HG03442 (cell line): Measurements from ENCODE around the gene CYP20A1.
"Not testable (repeated sequence)": the region's sequence is repeated elsewhere in the genome, so short reads cannot be mapped to it uniquely, and the experiment has no call there.

Experiments used
- ATAC-seq: cut with Tn5 transposase; IDR thresholded peaks from one replicate; pipeline ENCODE4 v1.9.1; 2021; ENCODE audit warnings: mild to moderate bottlenecking, moderate library complexity; ENCODE audit not compliant: unreplicated experiment

CYP20A1 gene, protein sequence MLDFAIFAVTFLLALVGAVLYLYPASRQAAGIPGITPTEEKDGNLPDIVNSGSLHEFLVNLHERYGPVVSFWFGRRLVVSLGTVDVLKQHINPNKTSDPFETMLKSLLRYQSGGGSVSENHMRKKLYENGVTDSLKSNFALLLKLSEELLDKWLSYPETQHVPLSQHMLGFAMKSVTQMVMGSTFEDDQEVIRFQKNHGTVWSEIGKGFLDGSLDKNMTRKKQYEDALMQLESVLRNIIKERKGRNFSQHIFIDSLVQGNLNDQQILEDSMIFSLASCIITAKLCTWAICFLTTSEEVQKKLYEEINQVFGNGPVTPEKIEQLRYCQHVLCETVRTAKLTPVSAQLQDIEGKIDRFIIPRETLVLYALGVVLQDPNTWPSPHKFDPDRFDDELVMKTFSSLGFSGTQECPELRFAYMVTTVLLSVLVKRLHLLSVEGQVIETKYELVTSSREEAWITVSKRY

DNA sequence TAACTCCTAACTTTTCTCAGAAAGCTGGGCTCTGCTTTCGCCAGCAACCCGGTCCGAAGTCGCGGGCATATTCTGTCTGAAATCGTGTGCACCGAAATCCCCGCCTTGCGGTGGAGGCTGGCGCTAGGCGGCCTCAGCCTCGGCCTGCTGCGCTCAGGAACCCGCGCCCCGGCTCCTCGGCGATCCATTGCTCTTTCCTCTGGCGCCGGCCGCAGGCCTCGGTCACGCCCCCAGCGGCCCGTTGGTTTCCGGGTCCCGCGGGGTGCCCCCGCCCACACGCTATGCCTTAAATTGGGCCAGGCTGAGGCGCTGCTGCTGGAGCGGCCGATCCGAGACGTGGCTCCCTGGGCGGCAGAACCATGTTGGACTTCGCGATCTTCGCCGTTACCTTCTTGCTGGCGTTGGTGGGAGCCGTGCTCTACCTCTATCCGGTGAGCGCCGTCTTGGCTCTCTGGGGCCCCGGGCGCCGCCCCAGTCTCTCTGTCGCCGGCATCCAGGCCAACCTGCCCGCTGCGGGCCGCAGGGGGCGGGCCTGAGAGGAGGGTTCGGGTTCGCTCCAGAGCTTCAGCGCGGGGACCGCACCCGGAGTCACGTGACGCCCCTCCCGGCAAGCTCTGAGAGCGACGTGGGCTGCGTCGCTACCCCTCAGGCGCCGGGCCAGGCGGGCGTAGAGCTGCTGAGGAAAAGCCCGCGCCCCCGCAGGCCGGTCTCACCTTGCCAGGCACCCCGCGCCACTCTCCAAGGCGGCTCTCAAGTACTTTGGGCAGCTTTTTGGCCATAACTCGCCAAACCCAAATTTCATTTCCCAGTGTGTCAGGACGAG is at the start of gene CYP20A1:
Gene CYP20A1 (plus strand): TSS at position 315 of the 823 bp plus-strand sequence. CDS start 45 bp downstream, at position 360.
- ATAC-seq, result peak; percentile 84

- not testable (repeated sequence) for ATAC-seq
These were observed 48.3 kb upstream of the CYP20A1 start for GRCh38 chr2:203190547-203190946.

GRCh38 chr2:203191026-203191425 is 47.8 kb upstream of the CYP20A1 start:
- ATAC-seq, result not testable (repeated sequence)

- no peak for ATAC-seq
These were observed 46.9 kb upstream of the CYP20A1 start for GRCh38 chr2:203191961-203192360.

- ATAC-seq, result no peak
These were observed 43.3 kb upstream of the CYP20A1 start for GRCh38 chr2:203195331-203196036.

- no peak for ATAC-seq
These were observed 38.0 kb upstream of the CYP20A1 start for GRCh38 chr2:203200866-203201265.

DNA sequence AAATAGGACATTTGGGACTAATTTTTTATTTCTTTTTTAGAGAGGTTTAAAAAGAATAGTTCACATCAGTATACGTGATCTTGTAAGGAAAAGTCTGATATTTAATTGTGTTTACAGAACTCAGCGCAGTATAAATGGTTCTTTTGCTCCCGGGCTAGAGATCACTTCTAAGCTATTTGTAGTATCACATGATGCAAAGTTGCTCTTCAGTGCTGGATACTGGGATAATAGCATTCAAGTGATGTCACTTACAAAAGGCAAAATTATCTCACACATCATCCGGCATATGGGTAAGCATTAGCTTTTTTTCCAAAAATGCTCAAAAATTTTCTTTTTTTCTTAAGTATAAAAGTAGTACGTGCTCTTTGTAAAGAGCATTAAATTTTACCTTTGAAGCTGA is 37.4 kb upstream of the CYP20A1 start:
- no peak for ATAC-seq

DNA sequence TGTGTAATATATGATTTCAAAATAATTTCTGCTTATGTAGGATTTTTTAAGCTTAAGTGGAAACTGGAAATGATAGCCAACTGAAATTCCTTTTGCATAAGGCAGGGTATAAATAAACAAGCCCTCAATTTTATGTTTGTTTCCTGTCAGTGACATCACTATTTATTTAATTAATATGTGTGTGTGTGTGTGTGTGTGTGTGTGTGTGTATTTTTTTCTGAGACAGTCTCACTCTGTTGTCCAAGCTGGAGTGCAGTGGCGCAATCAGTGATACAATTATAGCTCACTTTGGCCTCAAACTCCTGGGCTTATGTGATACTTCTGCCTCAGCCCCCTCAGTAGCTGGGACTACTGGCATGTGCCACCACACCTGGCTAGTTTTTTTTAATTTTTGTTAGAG is 29.3 kb upstream of the CYP20A1 start:
- ATAC-seq, result no peak

DNA sequence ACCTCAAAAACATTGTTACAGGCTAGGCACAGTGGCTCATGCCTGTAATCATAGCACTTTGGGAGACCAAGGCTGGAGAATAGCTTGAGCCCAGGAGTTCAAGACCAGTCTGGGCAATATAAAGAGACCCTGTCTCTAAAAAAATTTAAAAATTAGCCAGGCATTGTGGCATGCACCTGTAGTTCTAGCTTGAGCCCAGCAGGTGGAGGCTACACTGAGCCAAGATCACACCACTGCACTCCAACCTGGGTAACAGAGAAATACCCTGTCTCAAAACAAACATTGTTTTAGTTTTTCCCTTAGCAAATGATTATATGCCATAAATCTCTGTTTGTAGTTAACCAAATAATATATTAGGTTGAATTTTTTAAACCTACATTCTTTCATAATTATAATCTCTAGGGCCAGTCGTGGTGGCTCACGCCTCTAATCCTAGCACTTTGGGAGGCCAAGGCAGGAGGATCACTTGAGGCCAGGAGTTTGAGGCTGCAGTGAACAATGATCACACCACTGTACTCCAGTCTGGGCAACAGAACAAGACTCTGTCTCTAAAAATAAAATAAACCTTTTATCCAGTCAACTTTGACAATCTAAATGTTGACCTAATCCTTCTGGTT is 13.3 kb upstream of the CYP20A1 start:
- ATAC-seq, result no peak

DNA sequence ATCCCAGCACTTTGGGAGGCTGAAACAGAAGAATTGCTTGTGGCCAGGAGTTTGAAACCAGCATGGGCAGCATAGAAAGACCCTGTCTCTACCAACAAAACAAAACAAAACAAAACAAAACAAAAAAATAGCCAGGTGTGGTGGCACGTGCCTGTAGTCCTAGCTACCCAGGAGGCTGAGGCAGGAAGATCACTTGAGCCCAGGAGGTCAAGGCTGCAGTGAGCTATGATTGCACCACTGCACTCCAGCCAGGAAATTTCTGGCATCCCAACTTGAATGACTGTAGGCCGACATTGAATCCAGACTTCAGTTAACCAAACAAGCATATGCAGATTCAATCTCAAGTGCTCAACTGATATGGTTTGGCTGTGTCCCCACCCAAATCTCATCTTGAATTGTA is 9.1 kb upstream of the CYP20A1 start:
- ATAC-seq, result not testable (repeated sequence)

- no peak for ATAC-seq
These were observed 1.2 kb upstream of the CYP20A1 start for GRCh38 chr2:203237346-203238238.

DNA sequence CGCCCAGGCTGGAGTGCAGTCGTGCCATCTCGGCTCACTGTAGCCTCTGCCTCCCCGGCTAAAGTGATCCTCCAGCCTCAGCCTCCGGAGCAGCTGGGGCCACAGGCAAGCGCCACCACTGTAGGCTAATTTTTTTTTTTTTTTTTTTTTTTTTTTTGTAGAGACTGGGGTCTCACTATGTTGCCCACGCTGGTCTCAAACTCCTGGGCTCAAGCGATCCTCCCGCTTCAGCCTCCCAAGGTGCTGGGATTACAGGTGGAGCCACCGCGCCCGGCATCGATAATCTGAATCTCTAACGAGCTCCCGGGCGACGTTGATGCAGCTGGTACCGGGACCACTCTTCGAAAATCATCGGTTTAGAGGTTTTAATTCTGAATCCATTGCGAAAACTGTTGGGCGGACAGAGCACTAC is 520 bp upstream of the CYP20A1 start:
- no peak for ATAC-seq

DNA sequence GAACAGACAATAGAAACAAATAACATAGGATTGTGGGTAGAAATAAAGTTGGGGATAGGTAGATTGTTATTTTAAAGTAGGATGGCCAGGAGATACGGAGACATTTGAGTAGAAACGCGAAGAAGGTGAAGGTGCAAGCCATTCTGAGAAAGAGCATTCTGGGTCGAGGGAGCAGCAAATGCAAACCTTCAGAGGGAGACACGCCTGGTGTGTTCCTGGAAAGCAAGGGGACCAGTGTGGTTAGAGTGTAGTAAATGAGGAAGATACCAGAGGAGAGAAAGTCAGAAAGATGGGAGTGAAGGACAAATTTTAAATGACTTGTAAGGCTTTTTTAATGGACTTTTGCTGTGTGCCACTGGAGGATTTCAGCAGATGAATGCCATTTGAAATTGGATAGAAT is 1.7 kb downstream of the CYP20A1 start:
- ATAC-seq, result no peak

GRCh38 chr2:203242518-203242917 is 3.7 kb downstream of the CYP20A1 start:
- ATAC-seq, result no peak

DNA sequence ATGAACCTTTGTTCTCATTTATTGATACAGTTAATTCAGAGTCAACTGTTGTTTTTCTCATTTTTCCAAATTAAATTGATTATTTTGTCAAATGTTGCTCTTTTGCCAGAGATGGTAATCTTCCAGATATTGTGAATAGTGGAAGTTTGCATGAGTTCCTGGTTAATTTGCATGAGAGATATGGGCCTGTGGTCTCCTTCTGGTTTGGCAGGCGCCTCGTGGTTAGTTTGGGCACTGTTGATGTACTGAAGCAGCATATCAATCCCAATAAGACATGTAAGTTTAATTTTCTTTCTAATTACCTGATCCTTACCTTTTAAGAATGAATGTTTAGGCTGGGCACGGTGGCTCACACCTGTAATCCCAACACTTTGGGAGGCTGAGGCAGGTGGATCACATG is 7.8 kb downstream of the CYP20A1 start:
- ATAC-seq, result no peak

GRCh38 chr2:203252818-203253217 is 14.0 kb downstream of the CYP20A1 start:
- no peak for ATAC-seq

DNA sequence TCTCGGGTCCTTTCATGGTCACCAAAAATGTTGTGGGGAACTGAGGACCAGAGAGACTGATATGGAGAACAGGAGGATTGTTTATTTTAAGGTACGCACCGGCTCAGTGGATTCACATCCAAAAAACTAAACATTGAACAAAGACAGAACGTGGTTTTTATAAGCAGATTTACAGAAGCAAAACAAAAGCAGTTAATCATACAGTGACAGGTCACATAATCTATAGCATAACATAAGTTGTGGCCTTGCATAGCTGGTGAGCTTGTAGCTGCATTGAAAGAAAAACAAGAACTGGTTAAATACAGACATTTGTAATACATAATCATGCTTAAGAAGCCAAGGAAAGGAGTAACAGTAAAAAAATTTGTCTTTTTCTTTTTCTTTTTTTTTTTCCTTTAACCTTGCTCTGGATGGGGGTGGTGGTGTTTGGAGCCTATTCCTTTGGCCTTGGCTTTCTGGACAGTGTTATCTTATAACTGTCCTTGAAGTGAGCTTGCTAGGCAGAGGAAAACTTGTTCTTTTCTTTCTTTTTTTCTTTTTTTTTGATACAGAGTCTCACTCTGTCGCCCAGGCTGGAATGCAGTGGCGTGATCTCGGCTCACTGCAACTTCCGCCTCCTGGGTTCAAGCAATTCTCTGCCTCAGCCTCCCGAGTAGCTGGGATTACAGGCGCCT is 14.7 kb downstream of the CYP20A1 start:
- not testable (repeated sequence) for ATAC-seq

- ATAC-seq, result no peak
These were observed 22.7 kb downstream of the CYP20A1 start for GRCh38 chr2:203261326-203262159.
